B cell (primary cell): ENCODE results near the gene SLC18A2.

Source experiments
- CTCF ChIP-seq: fragments of 200-600 bp; IDR thresholded peaks from one replicate; pipeline ENCODE4 v1.8.0; 2022; ENCODE audit warnings: antibody characterized with exemption, mild to moderate bottlenecking
- EZH2 ChIP-seq: IDR thresholded peaks from 2 replicates; pipeline ENCODE4 v1.6.1; 2012; ENCODE audit warnings: borderline replicate concordance, low read depth, mild to moderate bottlenecking, moderate library complexity, low read length; ENCODE audit not compliant: insufficient read depth, poor library complexity, severe bottlenecking

DNA sequence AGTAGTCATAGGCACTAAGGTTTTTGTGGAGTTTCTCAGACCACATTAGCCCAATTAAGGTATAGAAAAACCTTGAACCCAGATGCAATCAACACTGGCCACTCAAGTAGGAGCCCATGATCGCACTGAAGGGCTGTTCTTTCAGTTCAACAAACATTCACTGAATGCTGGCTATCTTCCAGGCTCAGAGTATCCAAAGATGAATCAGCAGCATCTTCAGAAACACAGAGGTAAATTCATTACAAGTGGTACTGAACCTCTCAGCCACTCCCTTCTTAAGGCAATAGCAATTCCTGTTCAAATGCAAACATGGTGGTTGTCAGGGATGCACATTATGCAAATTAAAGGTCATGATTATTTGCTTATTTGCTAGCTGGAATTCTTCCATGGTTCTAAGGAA, 26.5 kb upstream of the SLC18A2 start:
- TF ChIP-seq CTCF (no peak), EZH2 (no peak)
